HG03342 (cell line): ENCODE measurements around the gene PKDREJ.

Experiments used
- ATAC-seq: cut with Tn5 transposase; IDR thresholded peaks from one replicate; pipeline ENCODE4 v1.9.1; 2021; ENCODE audit warnings: mild to moderate bottlenecking, moderate library complexity; ENCODE audit not compliant: unreplicated experiment

The PKDREJ gene

GRCh38 chr22:46240073-46240472 lies 23.1 kb downstream of the PKDREJ start:
- no peak for ATAC-seq

GRCh38 chr22:46239261-46240048 lies 23.7 kb downstream of the PKDREJ start:
- no peak for ATAC-seq

- no peak for ATAC-seq
These were observed 24.6 kb downstream of the PKDREJ start for GRCh38 chr22:46238541-46238940.

GRCh38 chr22:46237453-46238124 lies 25.6 kb downstream of the PKDREJ start:
- ATAC-seq = no peak

GRCh38 chr22:46234969-46235368 lies 28.2 kb downstream of the PKDREJ start:
- no peak for ATAC-seq

DNA sequence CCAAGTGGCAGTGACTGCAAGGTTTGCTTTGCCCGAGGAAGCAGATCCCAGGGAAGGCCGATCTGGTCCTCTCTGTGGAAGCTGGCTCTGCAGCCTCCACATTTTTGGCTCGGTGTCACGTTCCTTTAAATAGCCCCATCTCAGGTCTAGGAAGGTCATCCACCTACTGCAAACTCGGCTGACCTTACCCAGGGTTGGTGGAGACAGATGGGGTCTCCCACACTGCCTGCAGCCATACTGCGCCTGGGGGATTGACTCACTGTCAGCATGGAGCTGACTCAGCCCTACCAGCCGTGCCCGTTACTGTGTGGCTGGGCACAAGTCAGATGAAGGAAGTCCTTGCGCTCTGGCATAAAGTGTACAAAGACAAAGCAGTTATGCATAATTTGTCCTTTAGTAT lies 29.9 kb downstream of the PKDREJ start:
- ATAC-seq = no peak

DNA sequence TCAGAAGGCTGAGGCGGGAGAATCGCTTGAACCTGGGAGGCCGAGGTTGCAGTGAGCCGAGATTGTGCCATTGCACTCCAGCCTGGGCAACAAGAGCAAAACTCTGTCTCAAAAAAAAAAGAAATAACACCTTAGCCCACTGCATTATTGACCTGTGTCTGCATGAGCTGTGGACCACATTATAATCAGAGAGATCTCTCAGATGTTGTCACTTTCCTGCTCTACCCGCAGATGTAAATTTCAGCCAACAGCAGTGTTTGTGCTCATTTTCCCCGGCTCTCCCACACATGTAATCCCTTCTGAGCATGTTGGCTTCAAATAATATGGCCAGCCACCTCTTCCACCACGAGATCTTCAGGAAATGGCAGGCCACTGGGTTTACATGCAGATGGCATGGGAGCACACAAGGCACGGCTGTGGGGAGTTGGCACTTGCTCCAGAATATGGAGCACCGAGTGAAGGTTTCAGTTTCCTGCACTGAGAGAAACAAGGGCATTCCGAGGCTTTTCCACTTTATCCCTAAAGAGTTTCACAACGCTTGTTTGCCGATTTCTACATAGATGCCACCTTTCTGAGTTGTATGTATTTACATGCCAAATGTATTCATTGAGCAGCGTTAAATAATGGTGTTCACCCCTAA lies 32.8 kb downstream of the PKDREJ start:
- no peak for ATAC-seq

GRCh38 chr22:46229701-46230100 lies 33.4 kb downstream of the PKDREJ start:
- no peak for ATAC-seq

DNA sequence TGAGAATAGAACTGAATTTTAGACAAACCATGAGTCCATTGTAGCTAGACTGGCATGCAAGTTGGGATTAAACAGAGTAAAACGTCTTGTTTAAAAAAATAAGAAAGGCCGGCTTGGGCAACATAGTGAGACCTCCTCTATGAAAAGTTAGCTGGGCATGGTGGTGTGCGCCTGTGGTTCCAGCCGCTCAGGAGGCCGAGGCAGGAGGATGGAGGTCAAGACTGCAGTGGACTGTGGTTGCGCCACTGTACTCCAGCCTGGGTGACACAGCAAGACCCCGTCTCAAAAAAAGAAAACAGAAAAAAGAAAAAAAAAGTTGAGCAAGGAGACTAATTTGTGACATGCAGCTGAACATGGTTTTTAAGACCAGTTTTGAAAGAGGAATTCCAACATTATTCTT lies 36.6 kb downstream of the PKDREJ start:
- no peak for ATAC-seq

GRCh38 chr22:46225631-46226030 lies 37.5 kb downstream of the PKDREJ start:
- ATAC-seq = no peak

GRCh38 chr22:46224898-46225290 lies 38.2 kb downstream of the PKDREJ start:
- no peak for ATAC-seq

DNA sequence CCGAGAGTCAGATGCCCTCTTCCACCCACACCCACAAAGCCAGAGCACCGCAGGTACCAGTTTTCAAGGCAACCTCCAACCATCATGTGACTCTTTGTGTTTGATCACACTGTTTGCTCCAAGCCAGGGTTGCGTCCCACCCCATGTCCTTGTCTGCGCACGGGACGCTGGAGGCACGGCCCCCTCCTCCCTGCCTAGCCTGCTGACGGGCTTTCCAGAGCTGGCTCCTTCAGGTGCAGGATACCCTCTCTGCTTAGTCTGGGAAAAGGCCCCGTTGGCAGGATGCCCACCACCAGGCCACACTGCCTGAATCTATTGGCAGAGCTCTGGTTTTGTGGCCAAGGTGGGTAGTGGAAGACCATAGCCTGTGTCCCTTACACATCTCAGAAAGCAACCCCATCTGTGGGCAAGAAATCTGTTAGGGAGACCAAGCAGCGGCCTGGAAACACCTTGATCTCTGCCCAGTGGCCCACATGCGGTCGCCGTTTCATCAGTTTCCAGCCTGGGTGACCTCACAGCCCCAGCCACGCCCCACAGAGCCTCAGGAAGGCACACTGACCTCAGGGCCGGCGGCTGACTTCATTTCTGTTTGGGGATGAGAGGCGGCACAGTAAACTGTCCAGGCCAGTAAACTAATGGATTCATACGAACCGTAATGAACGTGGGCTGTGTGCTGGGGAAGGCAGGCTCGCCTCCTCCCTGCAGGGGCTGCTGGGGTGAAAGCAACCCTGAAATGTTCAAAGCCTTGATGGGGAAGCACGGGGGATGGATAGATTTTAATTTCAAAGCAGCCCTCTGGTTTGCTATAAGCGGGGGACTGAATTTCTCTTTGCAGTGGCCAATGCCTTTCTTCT lies 38.9 kb downstream of the PKDREJ start:
- ATAC-seq = no peak

DNA sequence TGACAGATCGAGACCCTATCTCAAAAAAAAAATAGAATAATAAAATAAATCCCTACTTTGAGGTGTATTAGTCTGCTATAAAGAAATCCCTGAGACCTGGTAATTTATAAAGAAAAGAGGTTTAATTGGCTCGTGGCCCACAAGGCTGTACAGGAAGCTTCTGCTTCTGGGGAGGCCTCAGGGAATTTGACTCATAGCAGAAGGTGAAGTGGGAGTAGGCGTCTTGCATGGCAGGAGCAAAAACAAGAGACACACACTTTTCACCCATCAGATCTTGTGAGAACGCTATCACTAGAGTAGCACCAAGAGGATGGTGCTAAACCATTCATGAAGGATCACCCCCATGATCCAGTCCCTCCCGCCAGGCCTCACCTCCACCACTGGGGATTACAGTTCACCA lies 42.2 kb downstream of the PKDREJ start:
- ATAC-seq = no peak

DNA sequence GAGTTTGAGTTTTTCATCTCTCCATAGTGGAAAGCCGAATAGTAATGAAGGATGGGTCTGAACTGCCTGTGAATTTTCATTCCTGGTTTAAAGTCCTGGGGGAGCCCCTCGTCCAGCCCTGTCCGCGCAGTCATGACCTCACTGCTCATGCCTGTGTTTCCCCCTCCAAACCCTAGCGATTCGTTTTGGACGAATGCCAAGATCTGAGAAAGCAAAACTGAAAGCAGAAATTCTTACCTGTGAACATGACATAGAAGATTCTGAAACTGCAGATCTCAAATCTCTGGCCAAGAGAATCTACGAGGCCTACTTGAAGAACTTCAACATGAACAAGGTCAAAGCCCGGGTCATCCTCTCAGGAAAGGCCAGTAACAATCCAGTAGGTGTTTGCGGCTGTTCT lies 43.5 kb downstream of the PKDREJ start:
- ATAC-seq = no peak

- no peak for ATAC-seq
These were observed 48.5 kb downstream of the PKDREJ start for GRCh38 chr22:46214616-46215015.

DNA sequence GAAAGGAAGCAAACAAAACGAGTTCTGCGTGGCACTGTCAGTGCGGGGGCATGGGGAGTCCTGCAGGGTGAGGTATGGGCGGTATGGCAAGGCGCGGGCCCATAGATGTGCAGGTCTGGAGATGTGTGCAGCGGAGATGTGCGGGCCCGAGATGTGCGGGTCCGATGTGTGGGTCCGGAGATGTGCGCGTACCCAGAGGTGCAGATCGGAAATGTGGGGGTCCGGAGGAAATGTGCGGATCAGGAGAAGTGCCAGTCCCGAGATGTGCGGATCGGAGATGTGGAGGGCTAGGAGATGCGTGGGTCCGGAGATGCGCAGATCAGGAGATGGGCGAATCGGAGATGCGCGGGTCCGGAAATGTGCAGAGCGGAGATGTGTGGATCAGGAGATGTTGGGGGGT lies 49.0 kb downstream of the PKDREJ start:
- ATAC-seq = no peak

DNA sequence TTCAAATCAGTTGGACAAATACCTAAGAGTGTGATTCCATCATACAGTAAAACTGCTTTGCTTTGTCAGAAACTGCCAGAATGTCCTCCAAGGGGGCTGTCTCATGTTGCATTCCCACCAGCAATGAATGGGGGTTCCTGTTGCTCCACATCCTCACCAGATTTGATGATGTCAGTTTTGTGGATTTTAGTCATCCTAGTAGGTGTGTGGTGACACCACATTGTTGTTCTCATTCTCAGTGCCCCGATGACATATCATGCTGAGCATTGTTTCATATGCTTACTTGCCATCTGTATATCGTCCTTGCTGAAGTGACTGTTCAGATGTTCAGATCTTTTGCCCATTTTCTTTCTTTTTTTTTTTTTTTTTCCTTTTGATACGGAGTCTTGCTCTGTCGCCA lies 50.1 kb downstream of the PKDREJ start:
- ATAC-seq = no peak

- no peak for ATAC-seq
These were observed 50.9 kb downstream of the PKDREJ start for GRCh38 chr22:46212195-46212594.

DNA sequence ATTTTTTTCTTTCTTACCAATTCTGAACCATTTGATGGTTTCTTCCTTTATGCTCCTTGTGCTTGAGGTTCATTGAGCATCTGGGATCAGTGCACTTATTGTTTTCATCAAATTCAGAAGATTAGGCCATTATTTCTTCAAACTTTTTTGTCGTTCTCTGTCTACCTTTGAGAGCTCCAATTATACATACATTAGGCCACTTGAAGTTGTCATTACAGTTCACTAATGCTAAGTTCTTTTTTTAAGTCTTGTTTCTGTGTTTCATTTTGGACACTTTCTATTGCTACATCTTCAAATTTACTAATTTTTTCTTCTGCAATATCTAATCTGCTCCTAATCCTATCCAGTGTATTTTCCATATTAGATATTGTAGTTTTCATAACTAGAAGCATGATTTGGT lies 53.9 kb downstream of the PKDREJ start:
- ATAC-seq = no peak
